ENCODE results near the gene UBA1. TPM values are rescaled to one million over a fixed set of nuclear protein-coding genes. Genes with fewer than 3 reads are reported as not detected.

Gene UBA1
- total RNA-seq, 1 donor from 2014 or later: 538 TPM

- H3K36me3 Mint-ChIP-seq (ENCODE audit: insufficient read depth): peaks cover 29% of the 10 kb centered on the region
- H3K4me1 Mint-ChIP-seq (ENCODE audit: low read depth): peaks cover 37% of the 10 kb centered on the region
- no peaks in the 10 kb centered on the region for H3K9me3 Mint-ChIP-seq (ENCODE audit: low read depth)
- peak within 1 kb of the TSS; percentile 100 for H3K27ac Mint-ChIP-seq
- no peaks in the 10 kb centered on the region for H3K27me3 Mint-ChIP-seq
- no peak for TF ChIP-seq CTCF (IDR thresholded peaks at IDR 0.05; ENCODE audit: unreplicated experiment)
- DNase-seq (ENCODE audit: low spot score, unreplicated experiment): peak; percentile 75
- peak within 1 kb of the TSS; percentile 97 for H3K4me3 Mint-ChIP-seq (ENCODE audit: low read depth)
Measured at GRCh38 chrX:47218280-47218919, 24.8 kb downstream of the UBA1 start, which contains the start of gene CDK16. CDK16 (plus strand) TSS chrX:47218681; CDS start chrX:47223558, 4,877 bp downstream.

- Mint-ChIP-seq H3K27ac (peak overlapping the region; percentile 96), H3K4me1 (ENCODE audit: low read depth) (peaks cover 35% of the 10 kb centered on the region), H3K27me3 (no peaks in the 10 kb centered on the region), H3K4me3 (ENCODE audit: low read depth) (peak overlapping the region; percentile 97), H3K36me3 (ENCODE audit: insufficient read depth) (peaks cover 25% of the 10 kb centered on the region), H3K9me3 (ENCODE audit: low read depth) (no peaks in the 10 kb centered on the region)
- peak; percentile 59 for DNase-seq (ENCODE audit: low spot score, unreplicated experiment)
- TF ChIP-seq CTCF (IDR thresholded peaks at IDR 0.05; ENCODE audit: unreplicated experiment): no peak
Measured at GRCh38 chrX:47218920-47219815, 25.5 kb downstream of the UBA1 start.

- TF ChIP-seq CTCF (IDR thresholded peaks at IDR 0.05; ENCODE audit: unreplicated experiment): no peak
- DNase-seq (ENCODE audit: low spot score, unreplicated experiment): no peak
- Mint-ChIP-seq H3K27ac (peak overlapping the region; percentile 54), H3K4me1 (ENCODE audit: low read depth) (peaks cover 28% of the 10 kb centered on the region), H3K4me3 (ENCODE audit: low read depth) (no peak overlapping the region), H3K9me3 (ENCODE audit: low read depth) (no peaks in the 10 kb centered on the region), H3K36me3 (ENCODE audit: insufficient read depth) (peaks cover 21% of the 10 kb centered on the region), H3K27me3 (no peaks in the 10 kb centered on the region)
Measured at GRCh38 chrX:47221756-47222155, 28.1 kb downstream of the UBA1 start.

- no peak overlapping the region for H3K27ac Mint-ChIP-seq
- no peaks in the 10 kb centered on the region for H3K27me3 Mint-ChIP-seq
- peaks cover 20% of the 10 kb centered on the region for H3K4me1 Mint-ChIP-seq (ENCODE audit: low read depth)
- no peak overlapping the region for H3K4me3 Mint-ChIP-seq (ENCODE audit: low read depth)
- no peaks in the 10 kb centered on the region for H3K9me3 Mint-ChIP-seq (ENCODE audit: low read depth)
- DNase-seq (ENCODE audit: low spot score, unreplicated experiment): no peak
- TF ChIP-seq CTCF (IDR thresholded peaks at IDR 0.05; ENCODE audit: unreplicated experiment): no peak
- H3K36me3 Mint-ChIP-seq (ENCODE audit: insufficient read depth): peaks cover 23% of the 10 kb centered on the region
Measured at GRCh38 chrX:47222751-47223350, 29.2 kb downstream of the UBA1 start.
